ENCODE measurements around the gene WARS2. TPM values are rescaled to one million over a fixed set of nuclear protein-coding genes. Genes with fewer than 3 reads are reported as not detected.

WARS2 gene
- total and polyA plus RNA-seq, 8 donors = 3.5 to 48.4 (median 9.5) TPM

GRCh38 chr1:119115736-119116135 is 24.7 kb downstream of the WARS2 start:
- TF ChIP-seq CTCF (IDR thresholded peaks at IDR 0.05) = no peak
- no peak for TF ChIP-seq POLR2A (IDR thresholded peaks at IDR 0.05)
- no peak for TF ChIP-seq POLR2AphosphoS5 (IDR thresholded peaks at IDR 0.05)
- TF ChIP-seq EP300 (IDR thresholded peaks at IDR 0.05) = no peak
- Histone ChIP-seq H3K36me3 (no peaks in the 10 kb centered on the region), H3K4me3 (no peak overlapping the region), H3K9me3 (peaks cover 0 to 4% (median under 1%) of the 10 kb centered on the region in 4 donors), H3K27me3 (no peaks in the 10 kb centered on the region), H3K27ac (no peak overlapping the region), H3K4me1 (peaks cover 0 to 5% (median 0%) of the 10 kb centered on the region in 4 donors)
- intact Hi-C loops (cut with DNase I; ENCODE audit: low total_unique reads) = no loop called here
- DNase-seq = no peak
- WGBS, 5 donors = 87 to 95% (median 90%) methylated on average over 3 of the region's 3 CpGs

GRCh38 chr1:119115311-119115710 is 25.1 kb downstream of the WARS2 start:
- DNase-seq = no peak
- H3K27ac ChIP-seq = no peak overlapping the region
- H3K36me3 ChIP-seq = no peaks in the 10 kb centered on the region
- TF ChIP-seq EP300 (IDR thresholded peaks at IDR 0.05) (no peak), CTCF (IDR thresholded peaks at IDR 0.05) (no peak), POLR2AphosphoS5 (IDR thresholded peaks at IDR 0.05) (no peak), POLR2A (IDR thresholded peaks at IDR 0.05) (no peak)
- peaks cover 0 to 4% (median 0%) of the 10 kb centered on the region in 4 donors for H3K9me3 ChIP-seq
- peaks cover 0 to 5% (median 0%) of the 10 kb centered on the region in 4 donors for H3K4me1 ChIP-seq
- no peaks in the 10 kb centered on the region for H3K27me3 ChIP-seq
- no peak overlapping the region for H3K4me3 ChIP-seq
- intact Hi-C loops (cut with DNase I; ENCODE audit: low total_unique reads) = no loop called here

- 82 to 98% (median 90%) methylated on average over 1 of the region's 1 CpG for WGBS, 5 donors
These were observed 25.7 kb downstream of the WARS2 start for GRCh38 chr1:119114786-119115185.

GRCh38 chr1:119112791-119113190 is 27.7 kb downstream of the WARS2 start:
- peaks cover 0 to 5% (median 0%) of the 10 kb centered on the region in 4 donors for H3K4me1 ChIP-seq
- no peak for DNase-seq
- intact Hi-C loops (cut with DNase I; ENCODE audit: low total_unique reads) = no loop called here
- no peaks in the 10 kb centered on the region for H3K27me3 ChIP-seq
- H3K36me3 ChIP-seq = no peaks in the 10 kb centered on the region
- no peaks in the 10 kb centered on the region for H3K9me3 ChIP-seq
- H3K27ac ChIP-seq = no peak overlapping the region
- 80 to 96% (median 93%) methylated on average over 1 of the region's 1 CpG for WGBS, 5 donors
- TF ChIP-seq POLR2AphosphoS5 (IDR thresholded peaks at IDR 0.05) (no peak), POLR2A (IDR thresholded peaks at IDR 0.05) (no peak), EP300 (IDR thresholded peaks at IDR 0.05) (no peak), CTCF (IDR thresholded peaks at IDR 0.05) (no peak)
- no peak overlapping the region for H3K4me3 ChIP-seq

More at GRCh38 chr1:119114786-119115185, 25.7 kb downstream of the WARS2 start:
- Histone ChIP-seq H3K27ac (no peak overlapping the region), H3K36me3 (no peaks in the 10 kb centered on the region), H3K9me3 (no peaks in the 10 kb centered on the region), H3K4me3 (no peak overlapping the region), H3K27me3 (no peaks in the 10 kb centered on the region), H3K4me1 (peaks cover 0 to 5% (median 0%) of the 10 kb centered on the region in 4 donors)
- DNase-seq = peak in 1 of 2 donors; percentile 30
- TF ChIP-seq POLR2A (IDR thresholded peaks at IDR 0.05) (no peak), CTCF (IDR thresholded peaks at IDR 0.05) (no peak), POLR2AphosphoS5 (IDR thresholded peaks at IDR 0.05) (no peak), EP300 (IDR thresholded peaks at IDR 0.05) (no peak)
- intact Hi-C loops (cut with DNase I; ENCODE audit: low total_unique reads) = no loop called here
